Fibroblast of mammary gland (primary cell): ENCODE measurements around the gene AKNA.
A peak's percentile ranks its signal among the peaks of the same experiment; 100 is the strongest.

Experiments used
- DNase-seq: peaks from one replicate; pipeline ENCODE4 v3.0.0-alpha.2; 2010; ENCODE audit warnings: low read depth
- H3K4me3 ChIP-seq: 2 replicates; pipeline ENCODE4 v1.5.1; 2011; ENCODE audit warnings: low read depth, mild to moderate bottlenecking, low read length, moderate library complexity; ENCODE audit not compliant: control insufficient read depth
- TF ChIP-seq, protein P1 (sequence below): conservative IDR thresholded peaks from 2 replicates; pipeline ENCODE4 v1.5.1; 2011; ENCODE audit warnings: low read depth, low read length, inconsistent platforms; ENCODE audit not compliant: control insufficient read depth, insufficient read depth

Gene AKNA

DNA sequence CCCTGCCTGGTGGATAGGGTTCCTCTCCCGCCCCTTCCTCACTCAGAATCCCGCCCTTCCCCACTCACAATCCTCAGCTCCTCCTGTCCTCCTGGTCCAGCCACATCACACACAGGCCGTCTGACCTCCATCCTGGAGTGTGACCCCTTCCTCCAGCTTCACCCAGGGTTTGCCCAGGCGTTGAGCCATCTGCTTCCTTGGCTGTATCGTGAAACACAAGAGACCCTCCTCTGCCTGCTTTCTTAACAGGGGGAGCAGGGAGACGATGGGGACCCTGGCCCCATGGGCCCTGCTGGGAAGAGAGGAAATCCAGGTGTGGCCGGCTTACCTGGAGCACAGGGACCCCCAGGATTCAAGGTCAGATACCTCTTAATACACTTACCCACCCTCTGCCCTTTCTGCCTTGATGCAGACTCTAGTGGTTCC lies 97.2 kb downstream of the AKNA start:
- no peak for DNase-seq
- TF ChIP-seq, protein P1, sequence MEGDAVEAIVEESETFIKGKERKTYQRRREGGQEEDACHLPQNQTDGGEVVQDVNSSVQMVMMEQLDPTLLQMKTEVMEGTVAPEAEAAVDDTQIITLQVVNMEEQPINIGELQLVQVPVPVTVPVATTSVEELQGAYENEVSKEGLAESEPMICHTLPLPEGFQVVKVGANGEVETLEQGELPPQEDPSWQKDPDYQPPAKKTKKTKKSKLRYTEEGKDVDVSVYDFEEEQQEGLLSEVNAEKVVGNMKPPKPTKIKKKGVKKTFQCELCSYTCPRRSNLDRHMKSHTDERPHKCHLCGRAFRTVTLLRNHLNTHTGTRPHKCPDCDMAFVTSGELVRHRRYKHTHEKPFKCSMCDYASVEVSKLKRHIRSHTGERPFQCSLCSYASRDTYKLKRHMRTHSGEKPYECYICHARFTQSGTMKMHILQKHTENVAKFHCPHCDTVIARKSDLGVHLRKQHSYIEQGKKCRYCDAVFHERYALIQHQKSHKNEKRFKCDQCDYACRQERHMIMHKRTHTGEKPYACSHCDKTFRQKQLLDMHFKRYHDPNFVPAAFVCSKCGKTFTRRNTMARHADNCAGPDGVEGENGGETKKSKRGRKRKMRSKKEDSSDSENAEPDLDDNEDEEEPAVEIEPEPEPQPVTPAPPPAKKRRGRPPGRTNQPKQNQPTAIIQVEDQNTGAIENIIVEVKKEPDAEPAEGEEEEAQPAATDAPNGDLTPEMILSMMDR: no peak
- no peak overlapping the region for H3K4me3 ChIP-seq

DNA sequence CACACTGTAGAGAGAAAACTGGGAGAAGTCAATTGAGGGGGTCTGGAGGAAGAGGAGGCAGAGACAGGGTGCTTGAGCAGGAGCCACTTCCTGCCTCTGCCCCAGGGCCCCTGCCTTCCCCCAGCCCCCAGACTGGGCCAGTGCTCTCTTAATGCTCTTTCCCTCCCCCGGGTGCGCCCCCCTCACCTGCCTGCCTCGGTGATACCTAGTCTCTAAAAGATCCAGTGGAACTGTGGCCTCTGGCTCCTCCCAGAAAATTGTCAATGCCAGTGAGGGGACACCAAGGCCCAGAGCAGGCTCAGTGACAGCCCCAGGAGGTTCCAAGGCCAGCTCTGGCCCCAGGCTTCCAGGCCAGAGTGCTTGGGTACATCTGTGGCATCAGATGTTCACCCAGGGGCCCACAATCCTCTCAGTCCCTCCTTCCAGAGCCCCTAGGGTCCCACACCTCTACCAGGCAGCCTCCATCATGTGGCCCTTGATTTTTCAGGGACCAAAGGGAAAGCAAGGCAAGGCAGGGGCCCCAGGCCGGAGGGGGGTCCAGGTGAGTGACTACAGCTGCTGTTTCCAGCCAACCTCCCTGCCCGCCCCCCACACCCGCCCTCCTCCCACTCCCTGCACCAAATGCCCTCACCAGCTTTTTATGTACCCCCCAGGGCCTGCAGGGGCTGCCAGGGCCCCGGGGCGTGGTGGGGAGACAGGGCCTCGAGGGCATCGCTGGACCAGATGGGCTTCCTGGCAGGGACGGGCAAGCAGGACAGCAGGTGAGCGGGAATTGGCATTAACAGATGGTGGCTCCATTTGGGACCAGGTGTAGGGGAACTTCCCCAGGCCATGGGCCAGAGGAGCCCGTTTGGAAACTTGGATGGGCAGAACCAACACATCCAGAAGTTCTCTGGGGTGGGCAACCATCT lies 98.0 kb downstream of the AKNA start:
- H3K4me3 ChIP-seq: no peak overlapping the region
- DNase-seq: no peak
- TF ChIP-seq, protein P1: no peak

DNA sequence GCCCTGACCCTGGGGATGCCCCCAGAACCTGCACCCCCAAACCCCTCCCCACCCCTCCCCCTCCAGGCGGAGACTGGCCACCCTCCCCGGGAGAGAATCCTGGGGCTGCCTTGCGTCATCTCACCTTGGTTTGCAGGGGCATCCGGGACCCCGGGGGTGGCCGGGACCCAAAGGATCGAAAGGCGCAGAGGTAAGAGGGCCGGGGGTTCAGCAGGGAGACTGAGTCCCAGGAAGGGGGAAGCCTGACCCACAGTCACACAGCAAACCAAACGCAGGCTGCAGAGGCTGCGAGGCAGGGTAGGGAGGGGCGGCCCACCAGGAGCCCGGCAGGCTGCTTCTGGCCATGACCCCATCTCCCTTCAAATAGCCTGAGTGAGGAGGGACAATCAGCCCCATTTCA lies 98.7 kb downstream of the AKNA start:
- H3K4me3 ChIP-seq: no peak overlapping the region

DNA sequence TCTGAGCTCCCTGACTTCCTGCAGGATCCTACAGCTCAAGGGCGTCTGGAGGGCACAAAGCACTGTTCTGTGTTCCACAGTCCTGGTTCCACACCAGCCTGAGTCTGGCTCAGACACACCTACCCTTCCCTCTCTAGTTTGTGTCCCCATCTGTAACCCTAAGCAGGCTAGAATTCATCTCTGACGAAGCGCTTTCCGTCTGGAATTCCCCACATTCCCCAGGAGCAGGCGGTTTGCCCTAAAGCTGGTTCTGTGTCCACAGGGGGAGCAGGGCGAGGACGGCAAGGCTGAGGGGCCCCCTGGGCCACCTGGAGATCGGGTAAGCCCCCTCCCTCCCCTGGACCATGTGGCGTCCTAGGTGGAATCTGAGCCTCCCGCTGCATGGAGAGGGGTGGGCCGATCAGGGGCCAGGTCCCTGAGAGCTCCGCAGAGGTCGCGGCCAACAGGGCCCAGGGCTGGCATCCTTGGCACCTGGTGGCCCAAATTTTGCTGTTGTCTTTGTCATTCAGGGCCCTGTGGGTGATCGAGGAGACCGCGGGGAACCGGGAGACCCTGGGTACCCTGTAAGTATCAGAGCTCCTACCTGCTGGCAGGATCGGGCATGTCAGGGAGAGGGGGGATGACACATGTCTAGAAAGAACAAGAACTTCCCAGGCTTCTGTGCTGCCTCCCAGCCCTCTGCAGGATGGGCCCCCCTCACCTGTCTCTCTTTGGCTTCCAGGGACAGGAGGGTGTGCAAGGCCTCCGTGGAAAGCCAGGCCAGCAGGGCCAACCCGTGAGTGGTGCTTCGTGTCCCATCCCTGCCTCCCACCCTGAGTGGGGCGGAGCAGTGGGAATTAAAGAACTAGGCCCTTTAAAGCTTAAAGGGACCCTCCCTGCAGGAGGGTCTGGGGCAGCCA lies 99.3 kb downstream of the AKNA start:
- TF ChIP-seq, protein P1: no peak
- no peak overlapping the region for H3K4me3 ChIP-seq
- DNase-seq: peak; percentile 31

More for the DNA sequence above, 98.7 kb downstream of the AKNA start:
- DNase-seq: no peak
- TF ChIP-seq, protein P1: no peak

DNA sequence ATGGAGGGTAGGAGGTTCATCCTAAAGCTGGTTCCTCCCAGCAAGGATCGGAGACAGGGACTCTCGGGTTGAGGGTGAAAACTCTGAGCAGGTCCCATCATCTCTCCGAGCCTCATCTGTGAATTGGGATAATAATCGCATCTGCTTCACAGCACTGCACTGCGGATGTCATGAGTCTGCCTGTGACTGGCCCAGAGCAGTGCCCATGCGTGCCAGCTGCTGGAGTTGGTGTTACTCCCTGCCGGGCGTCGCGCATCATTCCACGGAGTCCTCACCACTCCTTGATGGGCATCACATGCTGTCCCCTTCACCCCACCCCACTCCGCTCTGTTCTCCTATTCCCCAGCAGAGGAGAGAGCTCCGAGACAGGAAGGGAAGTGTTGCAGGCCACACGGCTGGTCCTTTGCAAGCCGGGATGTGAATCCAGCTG lies 100.0 kb downstream of the AKNA start:
- DNase-seq: no peak
- TF ChIP-seq, protein P1: no peak
- no peak overlapping the region for H3K4me3 ChIP-seq

DNA sequence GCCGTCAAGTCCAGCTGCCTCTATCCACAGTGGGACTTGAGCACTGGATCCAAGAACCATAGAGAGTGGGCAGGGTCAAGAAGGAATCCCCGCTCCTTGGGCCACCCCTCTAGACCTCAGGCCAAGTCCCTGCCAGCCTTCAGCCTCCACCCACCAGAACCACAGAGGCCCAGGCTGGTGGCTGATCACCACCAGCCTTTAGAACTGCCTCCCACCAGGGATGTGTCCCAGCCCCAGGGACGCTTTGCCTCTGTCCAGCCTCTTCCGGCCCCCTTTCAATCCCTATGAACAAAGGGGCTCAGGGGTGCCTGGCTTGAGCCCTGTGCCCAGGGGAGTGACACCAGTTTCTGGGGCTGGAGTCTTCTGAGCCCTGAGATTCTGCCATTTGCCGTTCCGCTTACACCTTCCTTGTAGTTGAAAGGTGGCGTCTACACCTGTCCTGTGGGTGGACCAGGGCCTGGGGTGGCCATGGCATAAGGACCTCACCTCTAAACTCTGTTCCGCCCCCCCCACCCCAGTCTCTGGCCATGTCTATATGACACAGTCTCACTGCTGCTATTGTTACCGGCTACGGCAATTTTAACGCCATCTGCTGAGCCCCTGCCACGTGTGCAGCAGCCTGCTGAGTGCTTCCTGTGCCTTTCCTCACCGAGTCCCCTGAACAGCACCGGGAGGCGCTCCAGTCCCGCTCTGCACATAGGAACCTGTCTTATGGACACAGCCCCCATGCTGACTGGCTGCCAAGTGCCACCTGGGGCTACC lies 100.6 kb downstream of the AKNA start:
- DNase-seq: no peak
- no peak overlapping the region for H3K4me3 ChIP-seq
- TF ChIP-seq, protein P1: no peak
